Large intestine (tissue), 12 donors: Measurements from ENCODE around the gene CGB1. TPM values are rescaled to one million over a fixed set of nuclear protein-coding genes. Genes with fewer than 3 reads are reported as not detected.
"Not testable (repeated sequence)": the region's sequence is repeated elsewhere in the genome, so short reads cannot be mapped to it uniquely, and the experiment has no call there.

ENCODE experiments used
- DNase-seq, 2 donors: peaks; one replicate each; pipeline versions ENCODE4 v3.0.0 to v3.0.0-alpha.2; 2013
- H3K27ac ChIP-seq: one replicate; pipeline ENCODE4 v1.5.1; 2013; ENCODE audit warnings: low read length
- H3K27me3 ChIP-seq: 2 replicates; pipeline ENCODE4 v1.6.1; 2013; ENCODE audit warnings: low read length; ENCODE audit not compliant: control insufficient read depth, insufficient read depth
- H3K36me3 ChIP-seq: 2 replicates; pipeline ENCODE4 v1.6.1; 2013; ENCODE audit warnings: low read length; ENCODE audit not compliant: control insufficient read depth, insufficient read depth
- H3K4me1 ChIP-seq: one replicate; pipeline ENCODE4 v1.6.1; 2013; ENCODE audit warnings: low read length; ENCODE audit not compliant: control insufficient read depth, insufficient read depth
- H3K4me3 ChIP-seq: one replicate; pipeline ENCODE4 v1.5.1; 2013; ENCODE audit warnings: low read length
- H3K9me3 ChIP-seq: one replicate; pipeline ENCODE4 v1.6.1; 2013; ENCODE audit warnings: mild to moderate bottlenecking, low read depth, low read length, moderate library complexity; ENCODE audit not compliant: control insufficient read depth
- WGBS: methylation state at CpG from one replicate; pipeline ENCODE4 v1.1.5; 2013; ENCODE audit warnings: low lambda C conversion rate; ENCODE audit not compliant: insufficient coverage; 5-methylcytosine and 5-hydroxymethylcytosine counted together
- long read RNA-seq, 11 donors: transcript quantifications; one replicate each; lab custom pipeline, GENCODE V29; 2026
- polyA plus RNA-seq: library from polyadenylated mRNA; unstranded; fragments of 120-200 nt; gene quantifications from one replicate; pipeline ENCODE4 v1.2.1, GENCODE V29; 2013

CGB1 gene
- polyA plus RNA-seq, result not detected
- long read RNA-seq, donor 1, result 0 reads
- long read RNA-seq, donor 2, result 0 reads
- long read RNA-seq, donor 3, result 0 reads
- long read RNA-seq, donor 4, result 0 reads
- long read RNA-seq, donor 5, result 0 reads
- long read RNA-seq, donor 6, result 0 reads
- long read RNA-seq, donor 7, result 0 reads
- long read RNA-seq, donor 8, result 0 reads
- long read RNA-seq, donor 9, result 0 reads
- long read RNA-seq, donor 10, result 0 reads
- long read RNA-seq, donor 11, result 0 reads

DNA sequence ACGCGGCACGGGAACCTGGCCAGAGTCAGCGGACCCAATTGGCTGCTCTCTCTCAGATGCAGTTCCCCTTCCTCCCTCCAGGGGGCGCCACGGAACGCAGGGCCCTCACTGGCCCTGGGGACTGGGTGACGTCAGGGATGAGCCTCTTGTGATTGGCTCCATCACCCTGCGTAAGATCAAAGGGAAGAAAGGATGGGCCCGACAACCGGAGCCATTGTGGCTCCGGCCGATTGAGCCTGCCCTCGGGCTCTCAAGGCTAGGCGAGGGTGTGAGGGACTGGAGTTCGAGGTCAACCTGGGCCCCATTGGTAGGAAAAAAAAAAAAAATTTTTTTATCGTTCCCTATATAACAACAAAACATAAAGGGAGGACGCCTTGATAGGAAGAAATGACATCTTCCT lies at the start of gene CGB1:
CGB1 (minus strand) TSS at position 81 of the 400 bp plus-strand sequence. CDS start 184 bp downstream, outside the sequence.
- not testable (repeated sequence) for H3K4me3 ChIP-seq, H3K27ac ChIP-seq, H3K36me3 ChIP-seq, H3K9me3 ChIP-seq, H3K4me1 ChIP-seq, H3K27me3 ChIP-seq, DNase-seq
- 100% methylated on average over 1 of the region's 18 CpGs for WGBS

DNA sequence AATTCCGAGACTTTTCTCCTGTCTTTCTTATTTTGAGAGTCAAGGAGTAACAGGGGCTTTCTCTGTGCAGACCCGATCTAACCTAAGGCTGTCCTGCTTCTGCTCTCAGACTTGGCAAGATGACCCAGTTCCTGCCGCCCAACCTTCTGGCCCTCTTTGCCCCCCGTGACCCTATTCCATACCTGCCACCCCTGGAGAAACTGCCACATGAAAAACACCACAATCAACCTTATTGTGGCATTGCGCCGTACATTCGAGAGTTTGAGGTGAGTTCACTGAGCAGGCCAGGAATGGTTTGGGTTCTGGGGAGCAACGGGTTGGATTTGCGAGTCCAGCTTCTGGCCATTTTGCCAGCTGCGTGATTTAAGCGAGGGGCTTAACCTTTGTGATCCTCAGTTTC lies 49.6 kb upstream of the CGB1 start:
- no peak overlapping the region for H3K27ac ChIP-seq
- peaks cover 15% of the 10 kb centered on the region for H3K4me1 ChIP-seq
- no peaks in the 10 kb centered on the region for H3K27me3 ChIP-seq
- DNase-seq, result no peak
- H3K9me3 ChIP-seq, result no peaks in the 10 kb centered on the region
- WGBS, result no CpG with 5 or more reads among the region's 11 CpGs
- H3K4me3 ChIP-seq, result peak overlapping the region; percentile 71
- peaks cover 34% of the 10 kb centered on the region for H3K36me3 ChIP-seq

DNA sequence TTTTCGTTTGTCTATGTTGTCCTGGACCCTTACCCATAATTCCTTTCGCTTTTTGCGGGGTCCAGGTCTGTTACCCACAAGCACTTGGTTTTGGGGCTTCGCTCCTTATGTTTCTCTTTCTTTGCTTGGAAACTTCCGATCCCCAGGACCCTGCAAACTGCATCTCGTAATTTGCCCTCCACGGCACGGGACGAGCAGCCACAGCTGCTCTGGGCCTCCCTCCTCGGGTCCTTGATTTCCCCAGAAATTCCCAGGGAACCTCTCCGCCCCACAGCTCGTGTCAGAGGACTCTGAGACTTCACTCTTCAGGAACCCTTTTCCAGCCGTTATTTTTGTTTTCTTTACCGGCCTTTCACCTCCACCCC lies 49.2 kb upstream of the CGB1 start:
- Histone ChIP-seq H3K36me3 (peaks cover 29% of the 10 kb centered on the region), H3K4me1 (peaks cover 15% of the 10 kb centered on the region), H3K27ac (peak overlapping the region; percentile 83), H3K9me3 (no peaks in the 10 kb centered on the region), H3K4me3 (peak overlapping the region; percentile 71), H3K27me3 (no peaks in the 10 kb centered on the region)
- no peak for DNase-seq
- WGBS, result 0% methylated on average over 4 of the region's 14 CpGs

DNA sequence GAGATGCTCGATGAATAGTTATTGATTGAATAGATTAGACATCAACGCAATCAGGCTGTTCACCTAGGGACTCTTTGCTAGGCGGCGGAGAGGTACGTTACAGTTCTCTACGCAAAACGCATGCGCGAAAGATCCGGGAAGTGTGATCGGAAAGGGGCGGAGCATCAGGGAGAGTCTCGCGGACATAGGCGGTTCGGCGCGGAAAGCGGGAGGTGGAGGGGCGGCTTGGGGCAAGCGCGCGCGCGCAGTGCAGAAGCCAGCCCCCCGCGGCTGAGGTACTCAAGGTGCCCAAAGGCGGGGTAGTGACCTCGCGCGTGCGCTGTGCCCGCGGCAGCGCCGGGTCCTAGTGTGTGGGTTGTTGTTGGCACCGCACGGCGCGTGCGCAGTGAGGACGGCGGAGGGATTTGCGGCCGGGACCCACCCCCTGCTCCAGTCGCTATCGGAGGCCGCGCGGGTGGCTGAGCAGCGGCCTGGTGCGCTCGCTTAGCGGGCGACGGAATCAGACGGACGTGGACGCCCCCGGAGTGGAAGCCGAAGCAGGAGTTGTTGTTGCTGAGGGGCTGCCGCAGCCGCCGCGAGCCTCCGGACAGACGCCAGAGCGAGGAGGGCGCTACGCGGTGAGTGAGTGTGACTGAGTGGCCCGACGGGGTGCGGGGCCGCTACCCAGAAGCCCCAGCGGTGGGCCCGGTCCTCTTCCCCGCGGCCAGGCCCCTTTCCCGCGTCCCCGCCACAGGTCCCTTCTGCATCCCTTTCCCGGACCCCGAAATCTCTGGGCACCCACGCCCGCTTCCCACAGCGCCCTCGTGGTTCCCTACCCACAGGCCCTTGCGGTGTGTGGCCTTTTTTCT lies 48.5 kb upstream of the CGB1 start, which contains the start of gene SNRNP70:
SNRNP70 (plus strand) TSS at position 432 of the 848 bp plus-strand sequence. CDS start 964 bp downstream, outside the sequence.
- Histone ChIP-seq H3K4me1 (peaks cover 15% of the 10 kb centered on the region), H3K36me3 (peaks cover 23% of the 10 kb centered on the region)
- 0% methylated on average over 3 of the region's 89 CpGs for WGBS

DNA sequence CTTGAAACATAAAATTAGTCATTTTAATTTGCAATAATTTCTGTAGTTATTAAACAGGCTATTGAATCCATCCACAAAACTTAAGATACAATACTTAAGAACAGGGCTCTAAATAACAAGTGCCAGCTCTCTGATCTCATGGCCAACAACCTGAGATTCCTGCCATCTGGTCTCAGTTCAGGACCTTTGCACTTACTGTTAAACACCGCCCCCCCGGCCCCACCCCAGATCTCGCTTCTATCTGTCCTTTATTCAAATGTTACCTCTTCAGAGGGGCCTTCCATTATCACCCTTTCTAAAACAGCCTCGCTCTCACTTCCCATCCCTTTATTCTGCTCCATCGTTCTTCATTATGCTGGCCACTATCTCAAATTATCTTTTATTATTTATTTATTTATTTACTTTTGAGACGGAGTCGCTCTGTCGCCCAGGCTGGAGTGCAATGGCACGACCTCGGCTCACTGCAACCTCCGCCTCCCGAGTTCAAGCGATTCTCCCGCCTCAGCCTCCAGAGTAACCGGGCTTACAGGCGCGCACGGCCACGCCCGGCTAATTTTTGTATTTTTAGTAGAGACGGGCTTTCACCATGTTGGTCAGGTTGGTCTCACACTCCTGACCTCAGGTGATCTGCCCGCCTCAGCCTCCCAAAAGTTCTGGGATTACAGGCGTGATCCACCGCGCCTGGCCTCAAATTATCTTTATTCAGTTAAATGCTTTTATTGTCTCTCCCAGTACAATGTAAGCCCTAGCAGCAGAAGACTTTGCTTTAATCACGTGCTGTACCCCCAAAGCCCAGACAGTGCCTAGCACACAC lies 47.7 kb upstream of the CGB1 start:
- 63% methylated on average over 5 of the region's 26 CpGs for WGBS
- H3K36me3 ChIP-seq, result peaks cover 18% of the 10 kb centered on the region
- peak in 1 of 2 donors; percentile 36 for DNase-seq
- H3K27me3 ChIP-seq, result no peaks in the 10 kb centered on the region
- no peaks in the 10 kb centered on the region for H3K9me3 ChIP-seq
- peak overlapping the region; percentile 71 for H3K4me3 ChIP-seq
- H3K4me1 ChIP-seq, result peaks cover 15% of the 10 kb centered on the region
- peak overlapping the region; percentile 83 for H3K27ac ChIP-seq

More for the DNA sequence above, 48.5 kb upstream of the CGB1 start, which contains the start of gene SNRNP70:
- peak; percentile 100 for DNase-seq
- Histone ChIP-seq H3K4me3 (peak within 1 kb of the TSS; percentile 71), H3K27me3 (no peaks in the 10 kb centered on the region), H3K27ac (peak within 1 kb of the TSS; percentile 83), H3K9me3 (no peaks in the 10 kb centered on the region)

DNA sequence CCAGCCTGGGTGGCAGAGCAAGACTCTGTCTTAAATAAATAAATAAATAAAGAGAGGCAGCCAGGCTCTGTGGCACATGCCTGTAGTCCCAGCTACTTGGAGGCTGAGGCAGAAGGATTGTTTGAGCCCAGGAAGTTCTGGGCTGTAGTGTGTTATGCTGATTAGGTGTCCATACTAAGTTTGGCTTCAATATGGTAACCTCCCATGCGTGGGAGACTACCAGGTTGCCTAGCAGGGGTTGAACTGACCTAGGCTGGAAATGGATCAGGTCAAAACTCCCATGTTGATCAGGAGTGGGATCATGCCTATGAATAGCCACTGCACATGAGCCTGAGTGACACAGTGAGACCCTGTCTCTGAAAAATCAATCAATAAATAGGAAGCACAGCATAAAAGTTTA lies 44.6 kb upstream of the CGB1 start:
- DNase-seq, result no peak
- Histone ChIP-seq H3K9me3 (no peaks in the 10 kb centered on the region), H3K27ac (no peak overlapping the region), H3K4me3 (no peak overlapping the region), H3K36me3 (no peaks in the 10 kb centered on the region), H3K4me1 (peaks cover 7% of the 10 kb centered on the region), H3K27me3 (no peaks in the 10 kb centered on the region)
- no CpG with 5 or more reads among the region's 1 CpG for WGBS

DNA sequence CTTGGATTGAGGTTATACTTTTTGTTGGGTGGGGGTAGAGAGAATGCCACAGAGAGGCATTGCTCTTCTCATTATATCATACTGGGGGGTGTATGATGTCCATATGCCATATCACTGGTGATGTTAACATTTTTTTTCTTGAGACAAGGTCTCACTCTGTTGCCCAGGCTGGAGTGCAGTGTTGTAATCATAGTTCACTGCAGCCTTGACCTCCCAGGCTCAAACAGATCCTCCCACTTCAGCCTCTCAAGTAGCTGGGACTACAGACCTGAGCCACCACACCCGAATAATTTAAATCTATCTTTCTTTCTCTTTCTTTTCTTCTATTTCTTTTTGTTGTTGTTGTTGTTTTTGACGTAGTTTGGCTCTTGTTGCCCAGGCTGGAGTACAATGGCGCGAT lies 43.7 kb upstream of the CGB1 start:
- DNase-seq, result no peak
- 100% methylated on average over 1 of the region's 4 CpGs for WGBS

DNA sequence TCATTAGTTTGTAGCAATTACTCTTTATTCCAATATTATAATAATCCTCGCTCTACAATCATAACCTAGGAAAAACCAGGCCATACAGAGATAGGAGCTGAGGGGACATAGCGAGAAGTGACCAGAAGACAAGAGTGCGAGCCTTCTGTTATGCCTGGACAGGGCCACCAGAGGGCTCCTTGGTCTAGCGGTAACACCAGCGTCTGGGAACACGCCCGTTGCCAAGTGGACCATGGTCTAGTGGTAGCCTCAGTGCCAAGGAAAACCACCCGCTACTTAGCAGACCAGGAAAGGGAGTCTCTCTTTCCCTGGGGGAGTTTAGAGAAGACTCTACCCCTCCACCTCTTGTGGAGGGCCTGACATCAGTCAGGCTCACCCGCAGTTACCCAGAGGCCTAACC lies 38.2 kb upstream of the CGB1 start:
- WGBS, result no CpG with 5 or more reads among the region's 9 CpGs

More for the DNA sequence above, 43.7 kb upstream of the CGB1 start:
- Histone ChIP-seq H3K4me3 (no peak overlapping the region), H3K9me3 (no peaks in the 10 kb centered on the region), H3K36me3 (no peaks in the 10 kb centered on the region), H3K4me1 (peaks cover 6% of the 10 kb centered on the region), H3K27me3 (no peaks in the 10 kb centered on the region), H3K27ac (no peak overlapping the region)

DNA sequence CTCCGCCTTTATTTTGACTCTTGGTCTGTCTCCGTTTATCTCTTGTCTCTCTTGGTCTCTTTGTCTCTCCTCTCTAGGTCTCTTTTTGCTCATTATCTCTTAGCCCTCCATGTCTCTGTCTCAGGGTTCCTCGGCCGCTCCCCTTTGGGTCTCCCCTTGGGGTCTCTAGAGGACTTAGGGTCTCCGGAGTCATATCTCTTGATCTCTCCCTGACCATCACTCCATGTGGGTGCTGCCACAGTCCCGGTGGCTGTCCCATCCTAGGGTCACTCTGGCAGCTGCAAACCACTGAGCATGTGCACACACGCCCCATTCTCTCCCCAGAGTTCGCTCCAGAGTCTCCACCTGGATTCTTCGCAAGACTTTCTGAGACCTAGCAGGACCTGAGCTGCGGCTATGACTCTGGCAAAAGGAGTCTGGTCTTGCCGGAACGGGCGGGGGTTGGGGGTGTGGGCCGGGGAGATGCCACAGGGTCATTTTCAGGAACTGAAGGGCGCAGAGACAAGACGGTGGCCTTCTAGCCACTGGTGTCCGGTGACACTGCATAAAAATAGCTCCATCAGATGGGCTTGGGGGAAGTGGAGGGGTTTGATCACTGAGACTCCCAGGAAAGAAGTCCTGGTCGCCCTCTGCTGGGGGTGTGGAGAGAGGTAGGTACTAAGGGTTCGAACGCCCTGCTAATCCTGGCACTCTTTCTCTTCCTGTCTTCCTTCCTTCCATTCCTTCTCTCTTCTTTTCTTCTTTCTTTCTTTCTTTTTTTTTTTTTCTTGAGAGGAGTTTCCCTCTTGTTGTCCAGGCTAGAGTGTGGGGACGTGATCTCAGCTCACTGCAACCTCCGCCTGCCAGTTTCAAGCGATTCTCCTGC lies 37.1 kb upstream of the CGB1 start:
- no peaks in the 10 kb centered on the region for H3K4me1 ChIP-seq
- DNase-seq, result no peak
- H3K9me3 ChIP-seq, result peaks cover 14% of the 10 kb centered on the region
- no peak overlapping the region for H3K4me3 ChIP-seq
- H3K36me3 ChIP-seq, result no peaks in the 10 kb centered on the region
- 38% methylated on average over 2 of the region's 23 CpGs for WGBS
- H3K27ac ChIP-seq, result no peak overlapping the region
- H3K27me3 ChIP-seq, result peaks cover 54% of the 10 kb centered on the region

More for the DNA sequence above, 38.2 kb upstream of the CGB1 start:
- not testable (repeated sequence) for H3K4me3 ChIP-seq, H3K4me1 ChIP-seq, H3K27ac ChIP-seq, H3K36me3 ChIP-seq
- peak in 1 of 2 donors; percentile 28 for DNase-seq
- Histone ChIP-seq H3K27me3 (peaks cover 43% of the 10 kb centered on the region), H3K9me3 (peaks cover 14% of the 10 kb centered on the region)
